Measurements from ENCODE around the gene PIK3R3. TPM values are rescaled to one million over a fixed set of nuclear protein-coding genes. Genes with fewer than 3 reads are reported as not detected.

The PIK3R3 gene
- total and polyA plus RNA-seq, 7 donors, result 2.4 to 11.6 (median 7.0) TPM

GRCh38 chr1:46011121-46011695 lies 121.2 kb downstream of the PIK3R3 start:
- Histone ChIP-seq H3K36me3 (peaks cover 0 to 63% (median 24%) of the 10 kb centered on the region in 4 donors), H3K27me3 (no peaks in the 10 kb centered on the region), H3K9me3 (no peaks in the 10 kb centered on the region), H3K4me1 (peaks cover 0 to 6% (median 5%) of the 10 kb centered on the region in 4 donors), H3K4me3 (no peak overlapping the region), H3K27ac (no peak overlapping the region)
- TF ChIP-seq POLR2AphosphoS5 (IDR thresholded peaks at IDR 0.05) (no peak), POLR2A (IDR thresholded peaks at IDR 0.05) (no peak), CTCF (IDR thresholded peaks at IDR 0.05) (no peak), EP300 (IDR thresholded peaks at IDR 0.05) (no peak)
- DNase-seq, result no peak
- intact Hi-C loops (cut with DNase I), result no loop called here
- 91 to 93% methylated on average over 7 of the region's 7 CpGs for WGBS, 2 donors

- Histone ChIP-seq H3K4me3 (no peak overlapping the region), H3K9me3 (no peaks in the 10 kb centered on the region), H3K36me3 (peaks cover 0 to 64% (median 24%) of the 10 kb centered on the region in 4 donors), H3K27ac (no peak overlapping the region), H3K27me3 (no peaks in the 10 kb centered on the region), H3K4me1 (peaks cover 0 to 12% (median 11%) of the 10 kb centered on the region in 4 donors)
- DNase-seq, result no peak
- intact Hi-C loops (cut with DNase I), result no loop called here
- TF ChIP-seq POLR2AphosphoS5 (IDR thresholded peaks at IDR 0.05) (no peak), CTCF (IDR thresholded peaks at IDR 0.05) (no peak), EP300 (IDR thresholded peaks at IDR 0.05) (no peak), POLR2A (IDR thresholded peaks at IDR 0.05) (no peak)
- 97% methylated on average over 6 of the region's 6 CpGs for WGBS, 2 donors
These were observed 121.8 kb downstream of the PIK3R3 start for GRCh38 chr1:46010611-46011010.

GRCh38 chr1:46008585-46008984 lies 123.8 kb downstream of the PIK3R3 start:
- no peak overlapping the region for H3K4me3 ChIP-seq
- no peak for DNase-seq
- H3K4me1 ChIP-seq, result peaks cover 0 to 16% (median 15%) of the 10 kb centered on the region in 4 donors
- H3K27ac ChIP-seq, result no peak overlapping the region
- peaks cover 0 to 64% (median 24%) of the 10 kb centered on the region in 4 donors for H3K36me3 ChIP-seq
- intact Hi-C loops (cut with DNase I), result no loop called here
- no peaks in the 10 kb centered on the region for H3K9me3 ChIP-seq
- no peak for TF ChIP-seq POLR2AphosphoS5 (IDR thresholded peaks at IDR 0.05)
- no peak for TF ChIP-seq CTCF (IDR thresholded peaks at IDR 0.05)
- no peaks in the 10 kb centered on the region for H3K27me3 ChIP-seq

- TF ChIP-seq EP300 (IDR thresholded peaks at IDR 0.05), result no peak
- no peak for TF ChIP-seq POLR2A (IDR thresholded peaks at IDR 0.05)
- TF ChIP-seq POLR2AphosphoS5 (IDR thresholded peaks at IDR 0.05), result no peak
- TF ChIP-seq CTCF (IDR thresholded peaks at IDR 0.05), result no peak
- Histone ChIP-seq H3K27me3 (no peaks in the 10 kb centered on the region), H3K4me3 (no peak overlapping the region), H3K36me3 (peaks cover 0 to 43% (median 18%) of the 10 kb centered on the region in 4 donors), H3K9me3 (no peaks in the 10 kb centered on the region), H3K4me1 (peaks cover 0 to 16% (median 15%) of the 10 kb centered on the region in 4 donors), H3K27ac (peak overlapping the region in 3 of 4 donors; percentile 28 to 58 (median 55))
- WGBS, 2 donors, result 92 to 99% methylated on average over 1 of the region's 1 CpG
- DNase-seq, result no peak
- intact Hi-C loops (cut with DNase I), result no loop called here
These were observed 126.8 kb downstream of the PIK3R3 start for GRCh38 chr1:46005594-46005993.

- intact Hi-C loops (cut with DNase I), result no loop called here
- 97% methylated on average over 1 of the region's 1 CpG for WGBS, 2 donors
- DNase-seq, result no peak
- Histone ChIP-seq H3K4me3 (no peak overlapping the region), H3K9me3 (no peaks in the 10 kb centered on the region), H3K27me3 (no peaks in the 10 kb centered on the region), H3K4me1 (peaks cover 0 to 16% (median 15%) of the 10 kb centered on the region in 4 donors), H3K36me3 (peaks cover 0 to 32% (median 14%) of the 10 kb centered on the region in 4 donors), H3K27ac (no peak overlapping the region)
- TF ChIP-seq EP300 (IDR thresholded peaks at IDR 0.05) (no peak), POLR2AphosphoS5 (IDR thresholded peaks at IDR 0.05) (no peak), POLR2A (IDR thresholded peaks at IDR 0.05) (no peak), CTCF (IDR thresholded peaks at IDR 0.05) (no peak)
These were observed 127.9 kb downstream of the PIK3R3 start for GRCh38 chr1:46004492-46004891.
